22Rv1 (cell line): Measurements from ENCODE around the gene GADL1.

ENCODE experiments used
- H3K27ac ChIP-seq: fragments of 450-650 bp; 2 replicates; pipeline ENCODE4 v1.5.1; 2017
- CTCF ChIP-seq: fragments of 450-650 bp; IDR thresholded peaks from 2 replicates; pipeline ENCODE4 v1.5.1; 2017; ENCODE audit warnings: mild to moderate bottlenecking
- ZFX ChIP-seq: fragments of 450-650 bp; IDR thresholded peaks from 2 replicates; pipeline ENCODE4 v1.6.1; 2017; ENCODE audit warnings: antibody characterized with exemption, borderline replicate concordance

GADL1 gene

GRCh38 chr3:30691249-30691880 lies 203.1 kb downstream of the GADL1 start:
- no peak overlapping the region for H3K27ac ChIP-seq
- TF ChIP-seq CTCF (no peak), ZFX (no peak)

- TF ChIP-seq ZFX (no peak), CTCF (no peak)
- H3K27ac ChIP-seq, result no peak overlapping the region
Observed at GRCh38 chr3:30690199-30690598, 204.3 kb downstream of the GADL1 start.

- TF ChIP-seq ZFX, result no peak
- peak overlapping the region; percentile 62 for H3K27ac ChIP-seq
Observed at GRCh38 chr3:30688776-30689641, 205.5 kb downstream of the GADL1 start.

GRCh38 chr3:30687930-30688570 lies 206.4 kb downstream of the GADL1 start:
- no peak overlapping the region for H3K27ac ChIP-seq
- TF ChIP-seq ZFX (no peak), CTCF (no peak)

GRCh38 chr3:30686799-30687198 lies 207.7 kb downstream of the GADL1 start:
- TF ChIP-seq CTCF (no peak), ZFX (no peak)
- H3K27ac ChIP-seq, result no peak overlapping the region

- no peak overlapping the region for H3K27ac ChIP-seq
- TF ChIP-seq CTCF (no peak), ZFX (no peak)
Observed at GRCh38 chr3:30686176-30686575, 208.3 kb downstream of the GADL1 start.

GRCh38 chr3:30685267-30685667 lies 209.2 kb downstream of the GADL1 start:
- no peak for TF ChIP-seq CTCF
- TF ChIP-seq ZFX, result no peak
- H3K27ac ChIP-seq, result no peak overlapping the region
